Astrocyte of the spinal cord (primary cell): ENCODE results near the gene PSORS1C1.

ENCODE experiments used
- DNase-seq: peaks from one replicate; pipeline ENCODE4 v3.0.0; 2011; ENCODE audit warnings: low read depth, low spot score
- H3K4me3 ChIP-seq: 2 replicates; pipeline ENCODE4 v1.5.1; 2011; ENCODE audit warnings: low read depth, mild to moderate bottlenecking, low read length, moderate library complexity
- CTCF ChIP-seq: IDR thresholded peaks from 2 replicates; pipeline ENCODE4 v1.5.1; 2012; ENCODE audit warnings: low read depth, mild to moderate bottlenecking, low read length, inconsistent platforms
- in situ Hi-C: cut with HindIII; loops from 2 replicates; pipeline ENCODE4 v1.10.0; 2017; ENCODE audit warnings: low sequenced_read_pairs

Gene PSORS1C1

DNA sequence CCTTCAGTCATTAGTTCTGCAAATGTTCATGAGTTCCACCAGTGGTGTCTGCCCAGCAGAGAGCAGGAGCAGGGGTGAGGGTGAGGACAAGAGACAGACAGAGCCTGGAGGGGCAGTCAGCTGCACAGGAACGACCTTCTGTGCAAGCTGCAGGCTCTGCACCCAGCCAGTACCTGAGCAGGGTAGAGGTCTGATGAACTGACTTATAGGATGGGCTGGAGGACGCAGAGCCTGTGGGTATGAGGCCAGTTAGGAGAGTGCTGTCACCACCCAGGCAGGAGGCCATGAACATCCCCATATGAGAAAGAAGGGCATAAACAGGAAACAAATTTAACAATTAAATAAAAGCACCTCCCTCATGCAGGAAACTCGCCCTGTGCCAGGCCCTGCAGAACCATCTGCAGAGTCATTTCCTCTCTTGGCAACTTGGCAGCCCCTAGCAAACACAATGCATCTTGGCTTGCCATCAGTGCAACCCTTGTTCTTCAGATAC lies 20.2 kb upstream of the PSORS1C1 start:
- no peak for DNase-seq
- TF ChIP-seq CTCF: no peak
- H3K4me3 ChIP-seq: no peak overlapping the region
- in situ Hi-C loops: no loop called here

DNA sequence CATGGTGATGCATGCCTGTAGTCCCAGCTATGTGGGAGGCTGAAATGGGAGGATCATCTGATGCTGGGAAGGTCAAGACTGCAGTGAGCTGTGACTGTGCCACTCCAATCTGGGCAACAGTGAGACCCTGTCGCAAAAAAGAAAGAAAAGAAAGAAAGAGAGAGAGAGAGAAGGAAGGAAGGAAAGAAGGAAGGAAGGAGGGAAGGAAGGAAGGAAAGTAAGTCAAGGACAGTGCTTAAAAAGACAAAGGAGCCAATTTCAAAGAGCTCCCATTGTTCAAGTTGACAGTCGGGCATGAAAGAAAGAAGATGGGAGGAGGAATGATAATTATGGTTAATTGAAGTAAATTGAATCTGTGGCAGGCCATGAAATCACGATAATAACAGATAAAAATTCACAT lies 18.4 kb upstream of the PSORS1C1 start:
- no peak for DNase-seq
- in situ Hi-C loops: no loop called here
- H3K4me3 ChIP-seq: no peak overlapping the region
- TF ChIP-seq CTCF: no peak

DNA sequence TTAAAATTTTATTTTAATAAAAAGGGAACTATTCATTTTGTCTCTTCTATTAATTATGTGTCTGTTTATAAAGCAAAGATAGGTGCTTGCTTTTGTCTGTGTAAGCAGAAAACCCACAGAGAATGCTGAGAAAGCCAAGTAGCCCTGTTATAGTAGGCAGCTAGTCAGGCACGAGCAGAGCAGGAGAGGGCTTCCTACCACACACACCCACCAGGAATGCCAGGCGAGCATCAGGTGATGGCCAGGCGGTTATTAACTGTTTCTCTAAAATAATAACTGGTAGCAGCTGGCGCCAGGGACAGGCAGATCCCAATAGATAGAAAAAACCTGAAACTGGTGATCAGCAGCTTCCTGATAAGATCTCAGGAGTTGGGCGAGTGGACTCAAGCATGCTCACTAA lies 17.9 kb upstream of the PSORS1C1 start:
- TF ChIP-seq CTCF: no peak
- in situ Hi-C loops: no loop called here
- H3K4me3 ChIP-seq: no peak overlapping the region
- no peak for DNase-seq

DNA sequence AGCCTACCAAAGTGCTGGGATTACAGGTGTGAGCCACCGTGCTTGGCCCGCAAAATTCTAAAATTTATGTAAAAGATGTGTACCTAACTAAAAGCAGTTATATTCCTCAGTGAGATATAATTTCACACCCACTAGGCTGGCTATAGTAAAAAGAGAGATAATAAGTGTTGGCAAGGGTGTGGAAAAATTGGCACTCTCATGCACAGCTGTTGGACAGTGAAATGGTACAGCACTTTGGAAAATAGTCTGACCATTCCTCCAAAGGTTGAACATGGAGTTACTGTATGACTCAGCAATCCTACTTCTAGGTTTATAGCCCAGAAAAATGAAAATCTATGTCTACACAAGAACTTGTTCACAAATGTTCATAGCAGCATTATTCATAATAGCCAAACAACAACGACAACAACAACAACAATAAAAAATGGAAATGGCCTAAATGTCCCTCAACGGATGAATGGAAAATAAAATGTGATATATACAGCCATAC lies 16.1 kb upstream of the PSORS1C1 start:
- no peak for TF ChIP-seq CTCF
- H3K4me3 ChIP-seq: no peak overlapping the region
- DNase-seq: no peak
- in situ Hi-C loops: no loop called here

DNA sequence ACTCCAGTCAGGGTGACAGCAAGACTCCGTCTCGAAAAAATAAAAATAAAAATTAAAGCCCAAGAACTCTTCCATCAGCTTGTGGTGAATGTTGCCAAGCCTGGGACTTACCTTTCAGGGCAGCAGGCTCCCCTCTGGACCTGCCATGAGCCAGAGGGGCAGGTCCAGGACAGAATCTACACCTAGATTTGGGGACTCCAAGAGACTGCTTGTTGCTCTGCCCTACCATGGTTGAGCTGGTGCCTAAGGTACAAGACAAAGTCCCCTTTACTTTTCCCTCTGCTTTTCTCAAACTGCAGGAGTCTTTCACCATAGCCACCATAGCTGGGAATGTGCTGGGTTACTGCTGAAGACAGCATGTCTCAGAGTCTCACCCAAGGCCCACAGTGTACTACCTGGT lies 11.5 kb upstream of the PSORS1C1 start:
- no peak for DNase-seq
- in situ Hi-C loops: no loop called here
- H3K4me3 ChIP-seq: no peak overlapping the region
- TF ChIP-seq CTCF: no peak

DNA sequence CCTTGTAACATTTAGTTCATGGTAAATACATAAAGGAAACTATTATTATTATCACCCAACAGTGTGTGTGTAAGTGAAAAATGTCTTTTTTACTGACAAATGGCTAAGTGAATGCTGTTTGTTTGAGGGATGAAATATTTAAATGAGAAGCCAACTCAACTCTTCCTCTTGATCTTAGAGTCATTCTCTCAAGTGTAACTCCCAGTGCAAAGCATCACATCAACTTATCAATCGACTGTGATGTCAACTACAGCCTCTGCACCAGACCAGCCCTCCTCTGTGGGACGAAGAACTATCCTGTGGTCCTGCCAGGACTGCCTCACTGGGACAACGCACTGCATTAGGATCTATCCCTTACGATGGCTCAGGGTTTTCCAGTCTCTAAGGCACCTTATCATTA lies 7.5 kb upstream of the PSORS1C1 start:
- no peak overlapping the region for H3K4me3 ChIP-seq
- DNase-seq: no peak
- no peak for TF ChIP-seq CTCF
- in situ Hi-C loops: no loop called here
